HG03097 (cell line): ENCODE measurements around the gene APCDD1L.
"Not testable (repeated sequence)": the region's sequence is repeated elsewhere in the genome, so short reads cannot be mapped to it uniquely, and the experiment has no call there.

ENCODE experiments used
- ATAC-seq: cut with Tn5 transposase; IDR thresholded peaks from one replicate; pipeline ENCODE4 v1.9.1; 2021; ENCODE audit not compliant: unreplicated experiment, low FRiP score

The APCDD1L gene

GRCh38 chr20:58518387-58518786 lies 3.2 kb upstream of the APCDD1L start:
- no peak for ATAC-seq

GRCh38 chr20:58514321-58515232 lies 622 bp downstream of the APCDD1L start:
- no peak for ATAC-seq

- ATAC-seq: no peak
Observed at GRCh38 chr20:58513580-58514285, 1.5 kb downstream of the APCDD1L start.

GRCh38 chr20:58512808-58513552 lies 2.2 kb downstream of the APCDD1L start:
- no peak for ATAC-seq

GRCh38 chr20:58511861-58512260 lies 3.3 kb downstream of the APCDD1L start:
- no peak for ATAC-seq

- no peak for ATAC-seq
Observed at GRCh38 chr20:58511364-58511763, 3.8 kb downstream of the APCDD1L start.

- no peak for ATAC-seq
Observed at GRCh38 chr20:58510921-58511320, 4.3 kb downstream of the APCDD1L start.

GRCh38 chr20:58508762-58509395 lies 6.3 kb downstream of the APCDD1L start:
- ATAC-seq: no peak

- ATAC-seq: not testable (repeated sequence)
Observed at GRCh38 chr20:58506999-58507398, 8.2 kb downstream of the APCDD1L start.

- ATAC-seq: no peak
Observed at GRCh38 chr20:58504566-58504965, 10.6 kb downstream of the APCDD1L start.

GRCh38 chr20:58503668-58504067 lies 11.5 kb downstream of the APCDD1L start:
- ATAC-seq: no peak

- no peak for ATAC-seq
Observed at GRCh38 chr20:58500256-58500655, 14.9 kb downstream of the APCDD1L start.

- no peak for ATAC-seq
Observed at GRCh38 chr20:58498470-58499068, 16.6 kb downstream of the APCDD1L start.

- no peak for ATAC-seq
Observed at GRCh38 chr20:58497724-58498469, 17.3 kb downstream of the APCDD1L start.

GRCh38 chr20:58497076-58497641 lies 18.0 kb downstream of the APCDD1L start:
- ATAC-seq: no peak

GRCh38 chr20:58496429-58496769 lies 18.8 kb downstream of the APCDD1L start:
- ATAC-seq: no peak

GRCh38 chr20:58495623-58496428 lies 19.4 kb downstream of the APCDD1L start:
- no peak for ATAC-seq

- ATAC-seq: no peak
Observed at GRCh38 chr20:58494923-58495622, 20.1 kb downstream of the APCDD1L start.
